NCI-H2107 treated with DMSO at 0.1 percent for 48 hours (cell line): ENCODE measurements around the gene ZNF446.
A peak's percentile ranks its signal among the peaks of the same experiment; 100 is the strongest.
"Not testable (repeated sequence)": the region's sequence is repeated elsewhere in the genome, so short reads cannot be mapped to it uniquely, and the experiment has no call there.

Experiments
- DNase-seq: peaks from one replicate; lab custom pipeline; 2025; ENCODE audit not compliant: unreplicated experiment; lab: John Stamatoyannopoulos, UW

ZNF446 gene

GRCh38 chr19:58475714-58476497 lies at the start of gene ZNF446:
ZNF446 (plus strand) TSS chr19:58476352; CDS start chr19:58477219, 867 bp downstream.
- DNase-seq: peak; percentile 82

- DNase-seq: no peak
These were observed 47.5 kb upstream of the ZNF446 start for GRCh38 chr19:58428617-58429016.

- DNase-seq: no peak
These were observed 46.4 kb upstream of the ZNF446 start for GRCh38 chr19:58429745-58430144.

GRCh38 chr19:58434217-58434616 lies 41.9 kb upstream of the ZNF446 start:
- DNase-seq: no peak

- no peak for DNase-seq
These were observed 36.3 kb upstream of the ZNF446 start, which contains the start of gene ZNF132 for GRCh38 chr19:58439576-58440554. ZNF132 (minus strand) TSS chr19:58440153; CDS start chr19:58439821, 332 bp downstream.

- DNase-seq: no peak
These were observed 35.6 kb upstream of the ZNF446 start for GRCh38 chr19:58440556-58440955.

GRCh38 chr19:58442986-58443385 lies 33.2 kb upstream of the ZNF446 start:
- not testable (repeated sequence) for DNase-seq

GRCh38 chr19:58448860-58449259 lies 27.3 kb upstream of the ZNF446 start:
- not testable (repeated sequence) for DNase-seq

GRCh38 chr19:58449980-58450379 lies 26.2 kb upstream of the ZNF446 start:
- not testable (repeated sequence) for DNase-seq

- DNase-seq: peak; percentile 74
These were observed 25.2 kb upstream of the ZNF446 start for GRCh38 chr19:58450856-58451357.

GRCh38 chr19:58451358-58452101 lies 24.6 kb upstream of the ZNF446 start, which contains the start of gene ZNF324B:
ZNF324B (plus strand) TSS chr19:58451622; CDS start chr19:58453702, 2,080 bp downstream.
- DNase-seq: peak; percentile 90

GRCh38 chr19:58453743-58454142 lies 22.4 kb upstream of the ZNF446 start:
- DNase-seq: no peak

- DNase-seq: no peak
These were observed 20.8 kb upstream of the ZNF446 start for GRCh38 chr19:58455306-58455705.

GRCh38 chr19:58456111-58456510 lies 20.0 kb upstream of the ZNF446 start:
- DNase-seq: no peak

- DNase-seq: no peak
These were observed 16.1 kb upstream of the ZNF446 start for GRCh38 chr19:58460039-58460438.

- DNase-seq: no peak
These were observed 9.9 kb upstream of the ZNF446 start for GRCh38 chr19:58466089-58466759.

- DNase-seq: peak; percentile 90
These were observed 9.2 kb upstream of the ZNF446 start, which contains the start of gene ZNF324 for GRCh38 chr19:58466760-58467589. ZNF324 (plus strand) TSS chr19:58467080; CDS start chr19:58469186, 2,106 bp downstream.

- no peak for DNase-seq
These were observed 7.8 kb upstream of the ZNF446 start for GRCh38 chr19:58468216-58468839.
